Measurements from ENCODE around the gene SLC25A19.

The SLC25A19 gene

DNA sequence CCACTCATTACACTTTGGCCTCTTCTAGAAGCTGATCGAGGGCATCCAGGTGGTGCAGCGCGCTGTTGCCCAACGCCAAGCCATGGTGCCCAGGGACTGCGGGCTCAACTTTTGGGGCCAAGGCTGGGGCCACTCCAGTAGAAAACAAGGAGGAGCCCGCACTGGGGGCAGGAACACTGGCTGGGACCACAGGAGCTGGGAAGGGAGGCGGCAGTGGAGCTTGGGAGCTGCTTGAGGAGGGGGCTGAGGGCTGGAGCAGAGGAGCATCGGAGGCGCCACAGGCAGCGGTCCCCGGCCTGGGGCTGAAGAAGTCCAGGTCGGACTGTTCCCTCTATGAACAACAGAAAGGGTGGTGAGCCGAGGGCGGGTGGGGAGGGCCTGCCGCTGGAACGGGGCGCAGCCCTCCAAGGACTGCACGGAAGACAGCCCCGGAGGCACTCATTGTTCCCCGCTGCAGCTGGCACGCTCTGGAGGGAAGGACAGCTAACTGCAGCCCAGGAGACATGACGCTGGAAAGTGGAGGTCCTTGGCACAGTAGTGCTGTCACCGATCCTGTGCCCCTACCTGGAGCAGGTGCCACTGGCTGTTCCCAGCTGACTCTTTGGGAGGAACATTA is 49.3 kb downstream of the SLC25A19 start:
- Histone ChIP-seq H3K4me3 (ENCODE audit: low read length) (no peak overlapping the region), H3K36me3 (ENCODE audit: insufficient read depth, low read length) (peaks cover 82% of the 10 kb centered on the region), H2AFZ (ENCODE audit: low read depth, low read length) (no peak overlapping the region), H3K4me1 (ENCODE audit: insufficient read depth, low read length) (no peaks in the 10 kb centered on the region), H3K27me3 (ENCODE audit: insufficient read depth, low read length) (no peaks in the 10 kb centered on the region), H3K9me3 (ENCODE audit: low read length) (no peaks in the 10 kb centered on the region)

DNA sequence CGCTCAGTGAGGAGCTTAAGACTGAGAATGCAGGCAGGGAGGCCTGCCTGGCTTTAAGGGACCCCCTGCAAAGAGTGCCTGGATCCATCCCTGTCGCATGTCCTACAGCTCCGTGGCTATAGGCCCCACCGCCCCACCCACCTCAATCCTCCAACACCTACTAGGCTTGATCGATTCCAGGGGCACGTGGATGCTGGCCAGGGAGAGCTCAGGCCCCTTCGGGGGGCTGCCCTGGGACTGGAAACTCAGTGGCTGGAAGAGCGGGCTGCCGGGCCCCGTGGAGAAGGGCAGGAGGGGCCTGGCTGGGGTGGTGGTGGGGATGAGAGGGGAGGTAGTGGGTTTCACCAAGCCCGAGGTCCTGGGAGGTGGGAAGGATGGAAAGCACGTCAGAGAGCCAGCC is 50.0 kb downstream of the SLC25A19 start:
- Histone ChIP-seq H3K4me1 (ENCODE audit: insufficient read depth, low read length) (no peaks in the 10 kb centered on the region), H3K9me3 (ENCODE audit: low read length) (no peaks in the 10 kb centered on the region), H3K27me3 (ENCODE audit: insufficient read depth, low read length) (no peaks in the 10 kb centered on the region), H2AFZ (ENCODE audit: low read depth, low read length) (no peak overlapping the region), H3K36me3 (ENCODE audit: insufficient read depth, low read length) (peaks cover 83% of the 10 kb centered on the region), H3K4me3 (ENCODE audit: low read length) (no peak overlapping the region)

DNA sequence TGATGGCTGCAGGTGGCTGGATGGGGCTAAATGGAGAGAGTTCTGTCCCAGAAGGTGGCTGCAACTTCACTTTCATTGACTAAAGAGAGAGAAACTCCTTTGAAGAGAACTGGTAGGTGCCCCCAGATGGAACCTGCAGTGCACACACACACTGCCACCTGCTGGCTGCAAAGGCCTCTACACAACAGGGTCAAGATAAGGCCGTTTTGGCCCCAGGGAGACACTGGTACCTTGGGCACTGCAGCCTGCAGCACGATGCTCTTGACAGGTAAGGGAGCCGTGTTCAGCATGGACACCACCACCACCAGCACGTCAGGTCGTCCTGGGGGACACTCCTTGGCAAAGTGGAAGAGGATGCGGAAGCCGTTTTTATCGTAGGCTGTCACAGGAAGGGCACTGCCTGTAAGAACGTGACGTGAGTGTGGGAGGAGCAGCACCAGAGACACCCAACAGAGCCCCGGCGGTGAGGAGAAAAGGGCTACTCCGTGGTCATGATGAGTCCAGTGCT is 50.5 kb downstream of the SLC25A19 start:
- Histone ChIP-seq H3K4me1 (ENCODE audit: insufficient read depth, low read length) (no peaks in the 10 kb centered on the region), H3K4me3 (ENCODE audit: low read length) (no peak overlapping the region), H3K36me3 (ENCODE audit: insufficient read depth, low read length) (peaks cover 80% of the 10 kb centered on the region), H3K27me3 (ENCODE audit: insufficient read depth, low read length) (no peaks in the 10 kb centered on the region), H3K9me3 (ENCODE audit: low read length) (no peaks in the 10 kb centered on the region), H2AFZ (ENCODE audit: low read depth, low read length) (no peak overlapping the region)

- Histone ChIP-seq H2AFZ (ENCODE audit: low read depth, low read length) (no peak overlapping the region), H3K9me3 (ENCODE audit: low read length) (no peaks in the 10 kb centered on the region), H3K36me3 (ENCODE audit: insufficient read depth, low read length) (peaks cover 77% of the 10 kb centered on the region), H3K4me3 (ENCODE audit: low read length) (no peak overlapping the region), H3K27me3 (ENCODE audit: insufficient read depth, low read length) (no peaks in the 10 kb centered on the region), H3K4me1 (ENCODE audit: insufficient read depth, low read length) (no peaks in the 10 kb centered on the region)
Measured at GRCh38 chr17:75238020-75238580, 51.1 kb downstream of the SLC25A19 start.

DNA sequence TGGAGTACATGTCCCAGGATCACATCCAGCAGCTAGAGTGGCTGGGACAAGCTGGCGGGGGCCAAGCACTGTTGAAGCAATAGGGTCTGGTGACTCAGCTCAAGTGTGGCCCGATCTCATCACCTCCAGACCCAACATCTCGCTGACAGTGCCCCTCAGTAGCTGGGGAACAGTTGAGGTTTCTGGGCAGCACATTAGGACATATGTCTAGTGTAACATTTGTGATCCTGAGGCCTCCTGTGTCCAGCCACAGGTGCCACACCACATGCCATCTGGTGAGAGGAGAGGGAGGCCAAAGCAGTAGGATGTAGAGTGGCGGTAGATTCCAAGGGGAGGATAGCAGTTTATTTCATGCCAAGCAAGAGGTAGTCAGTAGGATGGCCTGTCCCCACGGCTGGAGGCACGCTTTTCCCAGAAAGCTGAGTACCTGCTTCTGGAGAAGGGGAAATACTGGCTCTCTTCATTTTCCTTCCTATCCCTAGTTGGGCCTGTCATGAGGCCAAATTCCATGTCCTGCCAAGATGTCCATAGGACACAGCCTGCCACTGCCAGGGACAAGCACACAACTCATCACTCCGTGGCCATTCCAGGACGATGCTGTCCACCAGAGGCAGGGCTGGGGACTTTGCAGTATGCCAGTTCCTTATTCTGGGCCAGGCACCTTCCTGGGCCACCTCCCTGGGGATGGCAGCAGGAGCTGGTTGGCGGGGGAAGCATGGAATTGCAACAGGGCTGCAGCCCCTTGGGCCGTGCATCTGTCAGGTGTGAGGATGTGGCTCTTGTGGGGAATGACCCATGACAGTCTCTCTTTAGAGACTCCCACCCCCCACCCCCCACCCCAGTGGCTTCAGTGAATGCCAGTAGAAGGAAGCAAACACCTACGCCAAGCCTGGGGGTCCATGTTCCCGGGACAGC is 51.9 kb downstream of the SLC25A19 start:
- Histone ChIP-seq H3K27me3 (ENCODE audit: insufficient read depth, low read length) (no peaks in the 10 kb centered on the region), H3K4me1 (ENCODE audit: insufficient read depth, low read length) (no peaks in the 10 kb centered on the region), H3K4me3 (ENCODE audit: low read length) (no peak overlapping the region), H3K36me3 (ENCODE audit: insufficient read depth, low read length) (peaks cover 78% of the 10 kb centered on the region), H3K9me3 (ENCODE audit: low read length) (no peaks in the 10 kb centered on the region), H2AFZ (ENCODE audit: low read depth, low read length) (no peak overlapping the region)

- Histone ChIP-seq H3K27me3 (ENCODE audit: insufficient read depth, low read length) (no peaks in the 10 kb centered on the region), H3K36me3 (ENCODE audit: insufficient read depth, low read length) (peaks cover 85% of the 10 kb centered on the region), H3K4me1 (ENCODE audit: insufficient read depth, low read length) (no peaks in the 10 kb centered on the region), H3K4me3 (ENCODE audit: low read length) (no peak overlapping the region), H2AFZ (ENCODE audit: low read depth, low read length) (no peak overlapping the region), H3K9me3 (ENCODE audit: low read length) (no peaks in the 10 kb centered on the region)
Measured at GRCh38 chr17:75232786-75233185, 56.4 kb downstream of the SLC25A19 start.

GRCh38 chr17:75231741-75232464 is 57.3 kb downstream of the SLC25A19 start:
- Histone ChIP-seq H3K4me3 (ENCODE audit: low read length) (no peak overlapping the region), H2AFZ (ENCODE audit: low read depth, low read length) (no peak overlapping the region), H3K9me3 (ENCODE audit: low read length) (no peaks in the 10 kb centered on the region), H3K4me1 (ENCODE audit: insufficient read depth, low read length) (no peaks in the 10 kb centered on the region), H3K36me3 (ENCODE audit: insufficient read depth, low read length) (peaks cover 82% of the 10 kb centered on the region), H3K27me3 (ENCODE audit: insufficient read depth, low read length) (no peaks in the 10 kb centered on the region)

- Histone ChIP-seq H3K9me3 (ENCODE audit: low read length) (no peaks in the 10 kb centered on the region), H3K27me3 (ENCODE audit: insufficient read depth, low read length) (no peaks in the 10 kb centered on the region), H3K36me3 (ENCODE audit: insufficient read depth, low read length) (peaks cover 82% of the 10 kb centered on the region), H3K4me3 (ENCODE audit: low read length) (no peak overlapping the region), H2AFZ (ENCODE audit: low read depth, low read length) (no peak overlapping the region), H3K4me1 (ENCODE audit: insufficient read depth, low read length) (no peaks in the 10 kb centered on the region)
Measured at GRCh38 chr17:75231071-75231470, 58.2 kb downstream of the SLC25A19 start.

DNA sequence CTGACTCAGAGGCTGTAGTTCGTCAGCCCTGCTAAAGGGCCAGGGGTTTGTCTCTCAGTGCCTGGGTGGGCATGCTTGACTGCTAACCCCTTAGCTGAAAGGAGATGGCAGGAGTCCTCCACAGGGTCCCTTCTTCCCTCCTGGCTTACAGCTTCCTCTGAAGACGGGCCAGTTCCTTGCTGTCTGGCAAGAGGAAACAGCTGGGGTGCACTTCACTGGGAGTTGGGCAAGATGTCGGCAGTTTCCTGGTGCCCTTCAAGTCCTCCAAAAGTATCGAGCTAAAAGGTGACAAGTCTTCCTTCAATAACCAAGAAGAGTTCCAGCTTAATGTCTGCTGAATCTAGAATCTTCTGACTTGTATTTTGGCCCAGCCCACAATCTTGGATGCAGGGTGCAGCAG is 60.4 kb downstream of the SLC25A19 start:
- Histone ChIP-seq H3K36me3 (ENCODE audit: insufficient read depth, low read length) (peaks cover 80% of the 10 kb centered on the region), H3K9me3 (ENCODE audit: low read length) (no peaks in the 10 kb centered on the region)

GRCh38 chr17:75228305-75228704 is 60.9 kb downstream of the SLC25A19 start:
- H3K36me3 ChIP-seq (ENCODE audit: insufficient read depth, low read length): peaks cover 78% of the 10 kb centered on the region
- H3K4me1 ChIP-seq (ENCODE audit: insufficient read depth, low read length): no peaks in the 10 kb centered on the region
- H2AFZ ChIP-seq (ENCODE audit: low read depth, low read length): no peak overlapping the region
- no peaks in the 10 kb centered on the region for H3K9me3 ChIP-seq (ENCODE audit: low read length)
- no peaks in the 10 kb centered on the region for H3K27me3 ChIP-seq (ENCODE audit: insufficient read depth, low read length)
- H3K4me3 ChIP-seq (ENCODE audit: low read length): no peak overlapping the region

More for the DNA sequence above, 60.4 kb downstream of the SLC25A19 start:
- H2AFZ ChIP-seq (ENCODE audit: low read depth, low read length): no peak overlapping the region
- H3K4me1 ChIP-seq (ENCODE audit: insufficient read depth, low read length): no peaks in the 10 kb centered on the region
- H3K4me3 ChIP-seq (ENCODE audit: low read length): no peak overlapping the region
- no peaks in the 10 kb centered on the region for H3K27me3 ChIP-seq (ENCODE audit: insufficient read depth, low read length)

DNA sequence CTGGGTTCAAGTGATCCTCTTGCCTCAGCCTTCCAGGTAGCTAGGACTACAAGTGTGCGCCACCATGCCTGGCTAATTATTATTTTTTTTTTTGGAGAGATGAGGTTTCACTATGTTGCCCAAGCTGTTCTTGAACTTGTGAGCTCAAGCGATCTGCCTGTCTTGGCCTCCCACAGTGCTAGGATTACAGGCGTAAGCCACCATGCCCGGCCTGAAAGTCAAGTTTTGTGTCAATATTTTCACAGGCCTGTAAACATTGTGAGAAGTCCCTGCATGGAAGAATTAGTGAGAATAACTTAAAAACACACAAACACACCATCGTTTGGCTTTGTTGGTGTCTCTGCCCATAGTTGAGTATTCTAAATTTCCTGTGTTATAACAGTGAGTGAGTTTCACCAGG is 61.5 kb downstream of the SLC25A19 start:
- H3K4me3 ChIP-seq (ENCODE audit: low read length): no peak overlapping the region
- H2AFZ ChIP-seq (ENCODE audit: low read depth, low read length): no peak overlapping the region
- H3K9me3 ChIP-seq (ENCODE audit: low read length): no peaks in the 10 kb centered on the region
- no peaks in the 10 kb centered on the region for H3K4me1 ChIP-seq (ENCODE audit: insufficient read depth, low read length)
- no peaks in the 10 kb centered on the region for H3K27me3 ChIP-seq (ENCODE audit: insufficient read depth, low read length)
- peaks cover 75% of the 10 kb centered on the region for H3K36me3 ChIP-seq (ENCODE audit: insufficient read depth, low read length)

DNA sequence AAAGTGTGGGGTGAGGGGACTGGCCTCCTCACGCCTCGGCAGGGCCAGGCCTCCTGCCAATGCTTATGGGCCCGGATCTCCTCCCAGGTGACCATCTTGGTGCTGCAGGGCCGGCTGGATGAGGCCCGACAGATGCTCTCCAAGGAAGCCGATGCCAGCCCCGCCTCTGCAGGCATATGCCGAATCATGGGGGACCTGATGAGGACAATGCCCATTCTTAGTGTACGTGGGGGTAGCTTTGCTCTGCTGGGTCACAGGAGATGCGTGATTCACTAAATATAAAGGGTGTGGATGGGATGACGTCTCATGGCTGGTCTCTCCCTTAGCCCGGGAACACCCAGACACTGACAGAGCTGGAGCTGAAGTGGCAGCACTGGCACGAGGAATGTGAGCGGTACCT is 64.2 kb downstream of the SLC25A19 start:
- H3K4me1 ChIP-seq (ENCODE audit: insufficient read depth, low read length): no peaks in the 10 kb centered on the region
- H3K36me3 ChIP-seq (ENCODE audit: insufficient read depth, low read length): peaks cover 67% of the 10 kb centered on the region
- H3K27me3 ChIP-seq (ENCODE audit: insufficient read depth, low read length): no peaks in the 10 kb centered on the region
- H2AFZ ChIP-seq (ENCODE audit: low read depth, low read length): no peak overlapping the region
- H3K9me3 ChIP-seq (ENCODE audit: low read length): no peaks in the 10 kb centered on the region
- no peak overlapping the region for H3K4me3 ChIP-seq (ENCODE audit: low read length)
